Thoracic aorta (tissue), 2 donors: Measurements from ENCODE around the gene INPP5D. TPM values are rescaled to one million over a fixed set of nuclear protein-coding genes. Genes with fewer than 3 reads are reported as not detected.

Source experiments
- ATAC-seq: fragments of 150-250 bp; one replicate; pipeline ENCODE4 v1.8.0; 2017; ENCODE audit warnings: low read depth; ENCODE audit not compliant: insufficient number of reproducible peaks, low FRiP score
- DNase-seq: peaks from one replicate; pipeline ENCODE4 v3.0.0-alpha.2; 2020; ENCODE audit warnings: low spot score
- H3K27ac ChIP-seq, 2 donors: fragments of 200-600 bp; sonication (generic); 1 replicate in 1 of 2; 2 replicates in 1 of 2; pipeline ENCODE4 v1.5.1; 2016; ENCODE audit warnings: mild to moderate bottlenecking in 2 of 2, moderate library complexity in 2 of 2
- H3K27me3 ChIP-seq: fragments of 200-600 bp; sonication (generic); replicated peaks from 2 replicates; pipeline ENCODE4 v1.6.0; 2016; ENCODE audit warnings: mild to moderate bottlenecking; ENCODE audit not compliant: insufficient read depth
- H3K36me3 ChIP-seq: fragments of 200-600 bp; sonication (generic); one replicate; pipeline ENCODE4 v1.5.1; 2016
- H3K4me1 ChIP-seq, 2 donors: fragments of 200-600 bp; sonication (generic); 1 replicate in 1 of 2; 2 replicates in 1 of 2; pipeline versions ENCODE4 v1.5.1 to v1.6.0; 2016; ENCODE audit warnings: low read depth in 2 of 2, mild to moderate bottlenecking in 1 of 2; ENCODE audit not compliant: control insufficient read depth in 1 of 2
- H3K4me3 ChIP-seq: fragments of 200-600 bp; sonication (generic); 2 replicates; pipeline ENCODE4 v1.5.1; 2016; ENCODE audit warnings: mild to moderate bottlenecking
- H3K9me3 ChIP-seq: fragments of 200-600 bp; sonication (generic); 2 replicates; pipeline ENCODE4 v1.5.1; 2016
- CTCF ChIP-seq: fragments of 200-600 bp; sonication (generic); IDR thresholded peaks from one replicate; pipeline ENCODE4 v1.5.1; 2019; ENCODE audit warnings: antibody characterized with exemption
- total RNA-seq, 2 donors: library from RNA; depleted of rRNA; stranded (reverse); fragments of >200 nt; gene quantifications; one replicate each; pipeline versions ENCODE4 v1.1.0 to v1.2.3, GENCODE V29; 2016

INPP5D gene
- total RNA-seq, 2 donors from 2014 or later = 24.2 to 49.7 TPM

GRCh38 chr2:233118648-233119000, 58.5 kb downstream of the INPP5D start:
- H3K4me1 ChIP-seq = no peaks in the 10 kb centered on the region
- no peaks in the 10 kb centered on the region for H3K36me3 ChIP-seq
- H3K9me3 ChIP-seq = no peaks in the 10 kb centered on the region
- ATAC-seq (no peak), DNase-seq (no peak)
- H3K27ac ChIP-seq = no peak overlapping the region
- H3K4me3 ChIP-seq = no peak overlapping the region
- no peak for TF ChIP-seq CTCF
- no peaks in the 10 kb centered on the region for H3K27me3 ChIP-seq

GRCh38 chr2:233119123-233119522, 59.0 kb downstream of the INPP5D start:
- ATAC-seq (no peak), DNase-seq (no peak)
- no peak overlapping the region for H3K27ac ChIP-seq
- no peak for TF ChIP-seq CTCF
- H3K4me1 ChIP-seq = no peaks in the 10 kb centered on the region
- H3K9me3 ChIP-seq = no peaks in the 10 kb centered on the region
- H3K36me3 ChIP-seq = no peaks in the 10 kb centered on the region
- no peak overlapping the region for H3K4me3 ChIP-seq
- no peaks in the 10 kb centered on the region for H3K27me3 ChIP-seq

GRCh38 chr2:233119806-233120205, 59.7 kb downstream of the INPP5D start:
- no peak for DNase-seq
- H3K9me3 ChIP-seq = no peaks in the 10 kb centered on the region
- no peak for TF ChIP-seq CTCF

GRCh38 chr2:233120459-233120858, 60.3 kb downstream of the INPP5D start:
- Histone ChIP-seq H3K4me3 (no peak overlapping the region), H3K27me3 (no peaks in the 10 kb centered on the region), H3K4me1 (no peaks in the 10 kb centered on the region), H3K36me3 (no peaks in the 10 kb centered on the region), H3K9me3 (no peaks in the 10 kb centered on the region), H3K27ac (no peak overlapping the region)
- TF ChIP-seq CTCF = no peak
- no peak for ATAC-seq
- DNase-seq = no peak

More at GRCh38 chr2:233119806-233120205, 59.7 kb downstream of the INPP5D start:
- Histone ChIP-seq H3K36me3 (no peaks in the 10 kb centered on the region), H3K27ac (no peak overlapping the region), H3K27me3 (no peaks in the 10 kb centered on the region), H3K4me1 (no peaks in the 10 kb centered on the region), H3K4me3 (no peak overlapping the region)
- ATAC-seq = no peak

GRCh38 chr2:233121856-233122255, 61.7 kb downstream of the INPP5D start:
- Histone ChIP-seq H3K27me3 (no peaks in the 10 kb centered on the region), H3K9me3 (no peaks in the 10 kb centered on the region), H3K4me1 (no peaks in the 10 kb centered on the region), H3K36me3 (no peaks in the 10 kb centered on the region), H3K27ac (no peak overlapping the region), H3K4me3 (no peak overlapping the region)
- TF ChIP-seq CTCF = no peak
- ATAC-seq (no peak), DNase-seq (no peak)
